Endometrial microvascular endothelial cells (primary cell): ENCODE data around the gene HMCN2. TPM values are rescaled to one million over a fixed set of nuclear protein-coding genes. Genes with fewer than 3 reads are reported as not detected.

Experiments used
- in situ Hi-C: cut with HindIII; loops from 2 replicates; pipeline ENCODE4 v1.10.0; 2017; ENCODE audit warnings: low sequenced_read_pairs, low pct_unique_long_range_greater_than_20kb; ENCODE audit errors: inconsistent ontology term
- total RNA-seq: library from RNA; depleted of rRNA; stranded (reverse); fragments of >200 nt; gene quantifications from one replicate; pipeline ENCODE4 v1.2.3, GENCODE V29; 2015; ENCODE audit errors: inconsistent ontology term

The HMCN2 gene
- total RNA-seq, 1 donor from 2014 or later = not detected

GRCh38 chr9:130461731-130462130 lies 196.2 kb downstream of the HMCN2 start:
- in situ Hi-C loops = no loop called here

GRCh38 chr9:130462685-130463540 lies 197.4 kb downstream of the HMCN2 start:
- in situ Hi-C loops = no loop called here

DNA sequence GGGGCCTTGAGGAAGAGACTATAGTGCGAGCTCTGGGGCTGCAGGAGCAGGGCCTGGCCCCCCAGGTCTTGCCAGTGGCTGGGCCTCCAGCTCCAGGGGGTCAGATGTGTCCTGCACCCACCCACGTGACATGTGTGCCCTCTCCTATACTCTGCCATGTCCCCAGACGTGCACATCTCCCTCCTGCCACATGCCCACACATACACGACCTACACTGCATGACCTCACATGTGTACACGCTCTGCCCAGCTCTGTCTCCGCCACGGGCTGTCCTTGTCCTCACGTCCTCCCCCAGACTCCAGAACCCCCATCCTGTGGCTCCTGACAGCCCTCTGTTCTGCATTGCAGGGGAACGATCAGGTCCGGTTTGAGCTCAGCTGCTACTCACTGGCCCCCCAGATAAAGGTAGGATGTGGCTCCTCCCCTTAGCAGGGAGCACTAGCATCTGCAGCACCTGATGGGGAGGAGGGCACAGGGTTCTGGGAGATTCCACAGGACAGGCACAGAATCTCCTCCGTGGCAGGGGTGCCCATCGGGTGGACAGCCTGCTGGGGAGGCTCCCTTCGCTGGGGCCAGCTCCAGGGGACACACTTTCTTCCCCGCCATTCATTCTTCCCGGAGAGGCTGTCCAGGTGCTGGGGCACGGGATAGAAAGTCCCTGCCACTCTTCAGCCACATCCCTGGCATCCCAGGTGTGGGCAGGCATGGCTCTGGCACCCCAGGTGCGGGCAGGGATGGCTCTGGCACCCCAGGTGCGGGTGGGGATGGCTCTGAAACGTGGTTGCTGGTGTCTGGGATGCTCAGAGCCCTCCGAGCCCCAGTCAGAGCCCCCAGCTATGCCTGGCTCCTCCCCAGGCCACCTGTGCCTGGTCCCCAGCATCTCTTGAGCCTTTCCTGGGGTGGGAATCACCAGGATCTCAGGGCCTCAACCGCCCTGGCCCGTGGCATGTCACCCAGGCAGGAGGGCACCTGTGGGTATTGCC lies 198.5 kb downstream of the HMCN2 start:
- in situ Hi-C loops = no loop called here

DNA sequence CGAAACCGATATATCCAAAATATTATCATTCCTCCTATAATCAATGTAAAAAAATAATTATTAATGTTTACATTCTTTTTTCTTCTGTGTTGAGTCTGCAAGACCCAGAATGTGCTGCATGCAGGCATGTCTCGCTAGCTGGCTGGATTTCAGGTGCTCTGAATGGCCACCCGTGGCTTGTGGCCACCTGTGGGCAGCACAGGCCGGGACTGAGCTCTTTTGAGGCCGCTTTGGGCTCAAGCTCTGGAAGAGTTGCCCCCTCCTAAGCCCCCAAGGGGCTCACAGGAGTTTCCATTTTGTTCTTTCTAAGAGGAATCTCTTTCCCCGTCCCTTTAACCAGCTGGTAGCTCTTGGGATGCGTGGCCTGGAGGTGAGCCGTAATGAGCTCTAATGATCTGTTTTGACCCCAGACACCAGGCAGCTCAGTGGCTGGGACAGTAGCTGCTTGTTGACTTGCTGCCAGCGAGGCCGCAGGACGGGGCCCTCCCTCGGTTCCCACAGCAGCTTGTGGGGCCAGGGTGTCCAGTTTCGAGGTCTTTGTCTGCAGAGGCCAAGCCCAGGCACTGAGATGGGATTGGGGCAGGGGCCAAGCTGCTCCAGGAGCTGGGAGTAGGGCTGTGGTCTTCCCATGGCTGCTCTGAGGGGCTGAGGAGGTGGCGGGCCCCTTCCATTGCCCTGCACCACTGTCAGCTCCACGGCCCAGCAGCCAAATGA lies 200.0 kb downstream of the HMCN2 start:
- in situ Hi-C loops = no loop called here

DNA sequence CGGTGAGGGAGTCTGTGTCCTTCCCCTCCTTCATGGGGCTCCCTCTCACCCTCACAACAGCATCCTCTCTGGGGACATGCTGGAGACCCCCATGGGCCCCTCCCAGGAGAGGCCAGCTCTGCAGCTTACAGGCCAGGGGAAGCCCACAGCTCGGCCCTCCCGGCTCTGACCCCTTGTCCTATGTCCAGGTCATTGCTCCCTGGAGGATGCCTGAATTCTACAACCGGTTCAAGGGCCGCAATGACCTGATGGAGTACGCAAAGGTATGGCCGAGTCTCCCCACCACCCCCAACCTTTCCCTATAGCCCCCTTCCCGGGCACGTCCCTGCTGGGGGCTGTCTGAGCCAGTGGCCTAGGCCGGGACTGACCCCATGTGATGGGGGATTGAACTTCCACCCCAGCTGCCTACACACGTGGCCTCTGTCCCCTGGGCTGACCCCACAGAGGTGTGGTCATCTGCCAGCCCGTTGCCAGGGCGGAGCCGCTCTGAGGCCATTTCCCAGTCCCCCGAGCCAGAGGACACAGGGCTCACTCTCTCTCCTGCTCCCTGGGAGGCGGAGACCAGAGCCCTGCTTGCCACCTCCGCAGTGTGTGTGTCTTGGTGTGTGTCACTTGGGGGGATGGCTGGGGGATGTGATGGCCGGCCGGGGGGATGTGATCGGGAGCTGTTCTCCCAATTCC lies 201.1 kb downstream of the HMCN2 start:
- in situ Hi-C loops = no loop called here

GRCh38 chr9:130467316-130467715 lies 201.8 kb downstream of the HMCN2 start:
- in situ Hi-C loops = no loop called here

GRCh38 chr9:130468566-130468965 lies 203.0 kb downstream of the HMCN2 start:
- in situ Hi-C loops = no loop called here

GRCh38 chr9:130470269-130470668 lies 204.7 kb downstream of the HMCN2 start:
- in situ Hi-C loops = no loop called here

GRCh38 chr9:130470950-130471349 lies 205.4 kb downstream of the HMCN2 start:
- in situ Hi-C loops = no loop called here

DNA sequence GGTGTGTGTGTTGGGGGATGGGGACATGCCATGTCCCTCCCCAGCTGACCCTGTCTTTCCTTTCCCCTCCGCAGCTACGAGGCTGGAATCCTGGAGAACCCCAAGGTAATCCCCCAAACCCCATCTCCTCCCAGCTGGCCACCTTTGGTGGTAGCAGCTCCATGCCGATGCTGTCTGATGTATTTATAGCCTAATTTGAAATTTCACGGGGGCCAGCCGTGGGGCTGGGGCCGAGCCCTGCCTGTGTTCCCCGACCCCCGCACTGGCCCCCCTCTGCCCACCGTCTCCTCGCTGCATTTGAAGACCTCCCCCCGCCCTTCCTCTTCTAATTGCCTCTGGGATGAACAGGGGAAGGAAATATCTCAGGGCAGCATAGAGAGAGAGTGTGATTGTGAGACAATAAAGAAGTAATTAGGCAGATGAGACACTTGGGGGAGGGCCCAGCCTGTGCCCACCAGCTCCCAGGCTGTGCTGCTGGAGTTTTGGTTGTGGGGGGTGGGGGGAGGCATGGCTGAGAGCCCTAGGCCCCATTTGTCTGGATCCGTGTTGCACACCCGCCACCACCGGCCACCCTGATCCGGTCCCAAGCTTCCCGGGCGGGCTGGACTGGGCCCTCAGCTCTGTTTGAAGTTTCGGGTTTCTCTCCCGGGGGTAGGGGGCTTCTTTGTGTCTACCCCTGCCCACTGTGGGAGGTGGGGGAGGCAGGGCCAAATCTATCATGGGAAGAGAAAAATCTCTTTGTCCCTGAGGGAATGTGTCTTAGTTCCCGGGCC lies 206.0 kb downstream of the HMCN2 start:
- in situ Hi-C loops = no loop called here

GRCh38 chr9:130472184-130472705 lies 206.7 kb downstream of the HMCN2 start:
- in situ Hi-C loops = no loop called here

DNA sequence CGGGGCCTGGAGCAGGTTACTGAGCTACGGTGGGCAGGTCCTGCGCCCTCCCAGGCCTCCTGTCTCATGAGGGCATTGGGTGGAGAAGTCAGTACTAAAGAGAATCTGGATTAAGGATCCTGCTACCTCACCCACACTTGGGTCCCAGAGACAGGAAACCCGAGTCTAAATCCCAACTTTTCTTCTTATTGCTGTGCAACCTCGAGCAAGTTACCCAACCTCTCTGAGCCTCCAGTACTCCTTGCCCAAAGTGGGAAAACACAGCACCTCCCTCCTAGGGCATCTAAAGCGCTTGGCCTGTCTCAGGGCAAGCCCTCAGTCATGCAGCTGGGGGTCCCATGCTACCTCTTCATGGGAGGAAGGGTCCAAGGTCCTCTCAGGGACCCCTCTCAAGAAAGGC lies 207.4 kb downstream of the HMCN2 start:
- in situ Hi-C loops = no loop called here

GRCh38 chr9:130473566-130473965 lies 208.0 kb downstream of the HMCN2 start:
- in situ Hi-C loops = no loop called here

DNA sequence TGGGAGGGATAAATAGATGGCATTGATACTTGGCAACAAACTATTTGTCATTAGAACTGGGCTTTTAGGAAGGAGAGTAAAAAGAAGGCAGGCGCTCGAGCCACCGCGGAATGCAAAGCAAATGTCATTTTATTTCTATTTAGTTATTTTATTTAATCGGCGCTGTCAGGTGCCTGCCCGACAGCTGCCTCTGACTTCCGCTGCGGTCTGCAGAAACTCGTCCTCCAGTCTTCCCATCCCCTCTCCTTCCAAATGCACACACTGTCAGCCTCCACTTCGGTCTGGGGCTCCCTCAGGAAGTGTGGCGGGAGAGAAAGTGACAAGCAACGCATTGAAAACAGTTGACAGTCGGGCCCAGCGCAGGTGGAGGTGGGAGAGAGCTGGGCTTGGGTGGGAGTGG lies 208.5 kb downstream of the HMCN2 start:
- in situ Hi-C loops = no loop called here

- in situ Hi-C loops = no loop called here
Observed at GRCh38 chr9:130476151-130476730, 210.7 kb downstream of the HMCN2 start.

DNA sequence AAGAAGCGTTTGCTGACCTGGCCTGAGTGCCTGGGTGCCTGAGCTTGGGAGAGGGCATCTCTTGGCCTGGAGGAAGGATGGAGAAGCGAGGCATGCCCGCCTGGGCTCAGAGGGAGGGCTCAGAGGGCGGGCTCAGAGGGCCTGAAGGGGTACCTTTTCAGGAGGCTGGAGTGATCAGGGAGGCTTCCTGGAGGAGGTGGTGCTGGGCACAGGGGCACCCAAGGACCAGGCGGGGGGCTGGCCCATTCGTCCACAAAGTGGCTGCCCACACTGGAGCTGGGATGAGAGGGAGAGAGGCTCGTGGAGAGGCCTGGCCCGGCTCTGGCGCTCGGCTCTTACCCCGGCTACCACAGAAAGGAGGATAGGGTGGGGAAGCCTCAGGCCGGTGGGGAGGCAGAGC lies 212.0 kb downstream of the HMCN2 start:
- in situ Hi-C loops = no loop called here

GRCh38 chr9:130478152-130478551 lies 212.6 kb downstream of the HMCN2 start:
- in situ Hi-C loops = no loop called here
